Subcutaneous adipose tissue (tissue), 4 donors: ENCODE measurements around the gene PRUNE1. TPM values are rescaled to one million over a fixed set of nuclear protein-coding genes. Genes with fewer than 3 reads are reported as not detected.

Experiments
- total RNA-seq, 4 donors: library from RNA; depleted of rRNA; stranded (reverse); fragments of >200 nt; gene quantifications; one replicate each; pipeline ENCODE4 v1.1.0, GENCODE V29; 2016
- TF ChIP-seq, protein P1 (sequence below): fragments of 450-650 bp; IDR thresholded peaks from one replicate; pipeline ENCODE4 v1.5.1; 2016; ENCODE audit warnings: low read depth, mild to moderate bottlenecking, control low read depth, antibody characterized with exemption, moderate library complexity

The PRUNE1 gene
- total RNA-seq, 4 donors from 2014 or later = 16.5 to 29.5 (median 17.8) TPM

DNA sequence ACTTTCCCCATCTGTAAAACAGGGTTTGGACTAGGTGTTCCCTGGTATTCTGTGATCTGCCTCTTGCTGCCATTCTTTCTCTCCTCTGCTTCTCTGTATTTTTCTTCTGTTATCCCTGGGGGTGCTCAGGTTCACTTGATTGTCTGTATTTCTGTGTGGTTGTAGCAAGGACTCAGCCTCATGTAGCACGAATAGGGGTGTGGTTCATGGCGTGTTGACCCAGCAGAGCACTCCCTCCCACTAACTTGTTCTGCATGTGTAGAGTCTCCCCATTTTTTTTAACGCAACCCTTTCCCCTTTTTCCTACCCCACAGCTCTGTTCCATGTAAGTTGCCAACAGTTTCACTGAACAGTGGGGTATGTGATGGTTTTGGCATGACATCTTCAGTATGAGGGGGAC, 26.9 kb downstream of the PRUNE1 start:
- TF ChIP-seq, protein P1, sequence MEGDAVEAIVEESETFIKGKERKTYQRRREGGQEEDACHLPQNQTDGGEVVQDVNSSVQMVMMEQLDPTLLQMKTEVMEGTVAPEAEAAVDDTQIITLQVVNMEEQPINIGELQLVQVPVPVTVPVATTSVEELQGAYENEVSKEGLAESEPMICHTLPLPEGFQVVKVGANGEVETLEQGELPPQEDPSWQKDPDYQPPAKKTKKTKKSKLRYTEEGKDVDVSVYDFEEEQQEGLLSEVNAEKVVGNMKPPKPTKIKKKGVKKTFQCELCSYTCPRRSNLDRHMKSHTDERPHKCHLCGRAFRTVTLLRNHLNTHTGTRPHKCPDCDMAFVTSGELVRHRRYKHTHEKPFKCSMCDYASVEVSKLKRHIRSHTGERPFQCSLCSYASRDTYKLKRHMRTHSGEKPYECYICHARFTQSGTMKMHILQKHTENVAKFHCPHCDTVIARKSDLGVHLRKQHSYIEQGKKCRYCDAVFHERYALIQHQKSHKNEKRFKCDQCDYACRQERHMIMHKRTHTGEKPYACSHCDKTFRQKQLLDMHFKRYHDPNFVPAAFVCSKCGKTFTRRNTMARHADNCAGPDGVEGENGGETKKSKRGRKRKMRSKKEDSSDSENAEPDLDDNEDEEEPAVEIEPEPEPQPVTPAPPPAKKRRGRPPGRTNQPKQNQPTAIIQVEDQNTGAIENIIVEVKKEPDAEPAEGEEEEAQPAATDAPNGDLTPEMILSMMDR = no peak

DNA sequence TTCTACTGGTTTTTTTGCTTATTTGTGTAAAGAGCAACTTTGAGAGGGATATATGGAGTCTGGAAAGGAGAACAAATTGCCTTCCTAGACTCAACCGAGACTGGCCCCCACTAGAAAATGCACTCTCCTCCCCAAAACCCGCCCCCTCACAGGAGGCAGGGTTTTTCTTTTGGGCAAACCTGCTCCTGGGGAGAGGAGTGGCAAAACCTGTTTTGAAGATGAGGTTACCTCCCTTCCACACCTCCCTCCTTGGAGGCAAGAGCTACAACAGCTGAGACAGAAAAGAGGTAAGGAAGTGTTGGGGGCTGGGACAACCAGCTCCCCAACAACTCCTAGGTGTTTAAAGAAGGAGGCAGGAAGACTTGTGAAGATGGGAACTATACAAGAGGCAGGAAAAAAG, 28.1 kb downstream of the PRUNE1 start, which contains the start of gene BNIPL:
Gene BNIPL (plus strand): TSS at position 231 of the 400 bp plus-strand sequence. CDS start 140 bp downstream, at position 371.
- TF ChIP-seq, protein P1 = no peak

DNA sequence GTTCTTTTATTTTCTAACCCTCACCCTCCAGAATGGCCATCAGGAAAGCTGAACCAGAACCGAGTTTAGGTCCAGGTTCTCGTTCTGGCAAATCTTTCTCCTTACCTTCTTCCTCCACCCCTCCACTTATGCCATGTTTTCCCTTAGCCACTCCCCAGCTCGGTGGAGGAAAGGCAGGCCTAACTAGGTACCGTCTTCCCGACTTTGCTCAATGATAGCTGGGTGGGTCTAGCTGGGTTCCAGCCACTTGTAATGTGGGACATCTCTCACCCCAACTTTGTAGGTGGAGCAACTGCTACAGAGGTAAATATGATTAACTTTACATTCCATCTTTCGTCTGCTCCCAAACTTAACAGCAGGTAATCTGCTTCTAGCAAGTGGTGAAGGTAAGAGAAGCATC, 28.8 kb downstream of the PRUNE1 start:
- TF ChIP-seq, protein P1 = no peak

DNA sequence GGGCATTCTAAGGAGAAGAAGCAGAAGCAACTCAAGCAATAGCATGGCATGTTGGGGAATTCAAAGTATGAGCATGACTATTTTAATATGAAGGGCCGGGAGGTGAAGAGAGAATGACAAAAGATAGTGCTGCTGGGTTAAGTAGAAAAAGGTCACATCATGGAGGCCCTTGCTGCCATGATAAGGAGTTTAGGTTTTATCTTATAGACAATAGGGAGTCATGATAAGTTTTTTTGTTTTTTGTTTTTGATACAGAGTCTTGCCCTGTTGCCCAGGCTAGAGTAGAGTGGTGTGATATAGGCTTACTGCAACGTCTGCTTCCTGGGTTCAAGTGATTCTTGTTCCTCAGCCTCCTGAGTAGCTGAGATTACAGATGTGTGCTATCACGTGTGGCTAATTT, 31.3 kb downstream of the PRUNE1 start:
- TF ChIP-seq, protein P1 = no peak

DNA sequence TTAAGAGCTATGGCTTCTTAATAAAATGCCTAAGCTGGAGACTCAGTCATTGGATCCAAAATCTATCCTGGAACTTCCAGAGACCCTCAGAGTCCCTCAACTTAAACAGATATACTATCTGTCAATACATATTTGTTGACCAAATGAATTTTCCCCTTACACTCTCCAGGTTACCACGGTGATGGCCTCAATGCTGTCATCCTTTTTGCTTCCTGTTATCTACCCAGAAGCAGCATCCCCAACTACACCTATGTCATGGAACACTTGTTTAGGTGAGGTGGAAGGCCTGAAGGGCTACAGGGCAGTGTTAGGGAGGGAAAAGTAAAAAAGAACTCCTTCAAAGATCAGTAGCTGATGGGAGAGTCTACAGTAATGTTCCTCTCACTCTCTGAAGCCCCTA, 34.9 kb downstream of the PRUNE1 start:
- TF ChIP-seq, protein P1 = no peak

DNA sequence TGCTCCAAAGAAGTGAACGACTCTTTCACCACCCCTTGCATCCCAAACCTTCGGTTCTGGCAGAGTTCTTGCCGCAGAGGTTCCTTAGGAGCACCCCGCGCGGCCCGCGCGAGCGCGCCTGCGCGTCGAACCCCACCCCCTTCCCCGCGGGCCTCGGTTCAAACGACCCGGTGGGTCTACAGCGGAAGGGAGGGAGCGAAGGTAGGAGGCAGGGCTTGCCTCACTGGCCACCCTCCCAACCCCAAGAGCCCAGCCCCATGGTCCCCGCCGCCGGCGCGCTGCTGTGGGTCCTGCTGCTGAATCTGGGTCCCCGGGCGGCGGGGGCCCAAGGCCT, 39.3 kb downstream of the PRUNE1 start, which contains the start of gene C1orf56:
Gene C1orf56 (plus strand): TSS at position 161 of the 334 bp plus-strand sequence. CDS start 97 bp downstream, at position 258.
- TF ChIP-seq, protein P1 = no peak

DNA sequence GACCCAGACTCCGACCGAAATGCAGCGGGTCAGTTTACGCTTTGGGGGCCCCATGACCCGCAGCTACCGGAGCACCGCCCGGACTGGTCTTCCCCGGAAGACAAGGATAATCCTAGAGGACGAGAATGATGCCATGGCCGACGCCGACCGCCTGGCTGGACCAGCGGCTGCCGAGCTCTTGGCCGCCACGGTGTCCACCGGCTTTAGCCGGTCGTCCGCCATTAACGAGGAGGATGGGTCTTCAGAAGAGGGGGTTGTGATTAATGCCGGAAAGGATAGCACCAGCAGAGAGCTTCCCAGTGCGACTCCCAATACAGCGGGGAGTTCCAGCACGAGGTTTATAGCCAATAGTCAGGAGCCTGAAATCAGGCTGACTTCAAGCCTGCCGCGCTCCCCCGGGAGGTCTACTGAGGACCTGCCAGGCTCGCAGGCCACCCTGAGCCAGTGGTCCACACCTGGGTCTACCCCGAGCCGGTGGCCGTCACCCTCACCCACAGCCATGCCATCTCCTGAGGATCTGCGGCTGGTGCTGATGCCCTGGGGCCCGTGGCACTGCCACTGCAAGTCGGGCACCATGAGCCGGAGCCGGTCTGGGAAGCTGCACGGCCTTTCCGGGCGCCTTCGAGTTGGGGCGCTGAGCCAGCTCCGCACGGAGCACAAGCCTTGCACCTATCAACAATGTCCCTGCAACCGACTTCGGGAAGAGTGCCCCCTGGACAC, 39.8 kb downstream of the PRUNE1 start:
- TF ChIP-seq, protein P1 = no peak
